IMR-90 (cell line): ENCODE measurements around the gene AKT3. TPM values are rescaled to one million over a fixed set of nuclear protein-coding genes. Genes with fewer than 3 reads are reported as not detected.

Experiments used
- ATAC-seq: fragments of 200-7000 bp; cut with Tn5 transposase; 2 replicates; pipeline ENCODE4 v1.9.1; 2020; ENCODE audit warnings: low read depth, mild to moderate bottlenecking, moderate library complexity
- BruUV-seq: library from RNA; stranded (reverse); fragments of 400-500 nt; replicated peaks from 2 replicates; lab custom pipeline; 2021; lab: Mats Ljungman, UMichigan
- CTCF ChIA-PET: fragments of 300-600 bp; formaldehyde crosslinking; extraction: SDS; loops from one replicate; lab custom pipeline; 2021; ENCODE audit warnings: antibody characterized with exemption; lab: Yijun Ruan, JAX
- POLR2A ChIA-PET: fragments of 300-600 bp; sonication (Branson Sonifier 250); formaldehyde crosslinking; loops from one replicate; lab custom pipeline; 2022; ENCODE audit warnings: antibody characterized with exemption; ENCODE audit not compliant: unreplicated experiment; lab: Charles Lee
- DNase-seq: peaks from one replicate; pipeline ENCODE4 v3.0.0; 2013
- H2AFZ ChIP-seq: replicated peaks from 2 replicates; pipeline ENCODE3; 2013; ENCODE audit warnings: low read length, mild to moderate bottlenecking; ENCODE audit not compliant: poor library complexity
- H2AK5ac ChIP-seq: 2 replicates; pipeline ENCODE4 v1.6.1; 2013; ENCODE audit warnings: low read depth, low read length, inconsistent platforms
- H2AK9ac ChIP-seq: replicated peaks from 2 replicates; pipeline ENCODE3; 2013; ENCODE audit warnings: mild to moderate bottlenecking, low read depth, low read length, moderate library complexity; ENCODE audit not compliant: poor library complexity
- H2BK120ac ChIP-seq: 2 replicates; pipeline ENCODE4 v1.6.1; 2013; ENCODE audit warnings: low read depth, low read length, inconsistent platforms
- H2BK15ac ChIP-seq: 3 replicates; pipeline ENCODE4 v1.6.1; 2013; ENCODE audit warnings: low read depth, low read length, inconsistent platforms
- H2BK20ac ChIP-seq: 2 replicates; pipeline ENCODE4 v1.6.1; 2013; ENCODE audit warnings: low read depth, mild to moderate bottlenecking, inconsistent platforms, low read length, moderate library complexity
- H2BK5ac ChIP-seq: 2 replicates; pipeline ENCODE4 v1.6.1; 2013; ENCODE audit warnings: mild to moderate bottlenecking, low read depth, low read length, inconsistent platforms; ENCODE audit not compliant: poor library complexity, severe bottlenecking
- H3K14ac ChIP-seq: replicated peaks from 2 replicates; pipeline ENCODE4 v1.6.1; 2013; ENCODE audit warnings: low read depth, low read length, inconsistent platforms
- H3K18ac ChIP-seq: 2 replicates; pipeline ENCODE4 v1.6.1; 2013; ENCODE audit warnings: low read depth, low read length, control low read depth
- H3K23ac ChIP-seq: 2 replicates; pipeline ENCODE4 v1.6.1; 2013; ENCODE audit warnings: low read depth, low read length, inconsistent platforms
- H3K27ac ChIP-seq: 2 replicates; pipeline ENCODE4 v1.5.1; 2013; ENCODE audit warnings: mild to moderate bottlenecking, control low read depth, low read length; ENCODE audit not compliant: insufficient read depth
- H3K27me3 ChIP-seq: 2 replicates; pipeline ENCODE4 v1.6.1; 2013; ENCODE audit warnings: low read length; ENCODE audit not compliant: control insufficient read depth, insufficient read depth
- H3K36me3 ChIP-seq: 2 replicates; pipeline ENCODE4 v1.6.1; 2013; ENCODE audit warnings: low read length, mixed read lengths; ENCODE audit not compliant: control insufficient read depth, insufficient read depth
- H3K4ac ChIP-seq: 2 replicates; pipeline ENCODE4 v1.6.1; 2013; ENCODE audit warnings: low read depth, low read length, inconsistent platforms
- H3K4me1 ChIP-seq: 2 replicates; pipeline ENCODE4 v1.6.1; 2013; ENCODE audit warnings: low read length, mixed read lengths; ENCODE audit not compliant: control insufficient read depth, insufficient read depth
- H3K4me2 ChIP-seq: 2 replicates; pipeline ENCODE4 v1.6.1; 2013; ENCODE audit warnings: low read depth, mild to moderate bottlenecking, control low read depth, low read length, moderate library complexity
- H3K4me3 ChIP-seq: 2 replicates; pipeline ENCODE4 v1.5.1; 2013; ENCODE audit warnings: low read depth, mild to moderate bottlenecking, control low read depth, low read length, moderate library complexity; ENCODE audit not compliant: insufficient read depth
- H3K56ac ChIP-seq: 2 replicates; pipeline ENCODE4 v1.6.1; 2013; ENCODE audit warnings: low read length, inconsistent platforms; ENCODE audit not compliant: insufficient read depth; ENCODE audit errors: extremely low read depth
- H3K79me1 ChIP-seq, 2 experiments: 2 replicates each; pipeline ENCODE4 v1.6.1; 2013; ENCODE audit warnings: low read length in 2 of 2, inconsistent platforms in 1 of 2, low read depth in 1 of 2
- H3K9ac ChIP-seq: 2 replicates; pipeline ENCODE4 v1.6.1; 2013; ENCODE audit warnings: low read depth, low read length, control low read depth
- H3K9me1 ChIP-seq: 2 replicates; pipeline ENCODE4 v1.6.1; 2013; ENCODE audit warnings: low read length, inconsistent platforms; ENCODE audit not compliant: insufficient read depth
- H3K9me3 ChIP-seq: 2 replicates; pipeline ENCODE4 v1.6.1; 2013; ENCODE audit warnings: low read length; ENCODE audit not compliant: control insufficient read depth, insufficient read depth
- H4K20me1 ChIP-seq: 2 replicates; pipeline ENCODE4 v1.6.1; 2013; ENCODE audit warnings: low read length, inconsistent platforms; ENCODE audit not compliant: insufficient read depth
- H4K5ac ChIP-seq: 2 replicates; pipeline ENCODE4 v1.6.1; 2013; ENCODE audit warnings: mild to moderate bottlenecking, low read depth, low read length, control low read depth
- H4K8ac ChIP-seq, 2 experiments: 2 replicates each; pipeline ENCODE4 v1.6.1; 2013; ENCODE audit warnings: low read depth in 2 of 2, low read length in 2 of 2, control low read depth in 1 of 2, inconsistent platforms in 1 of 2
- H4K91ac ChIP-seq: 2 replicates; pipeline ENCODE4 v1.6.1; 2013; ENCODE audit warnings: low read depth, low read length, inconsistent platforms; ENCODE audit not compliant: insufficient read depth
- CEBPB ChIP-seq: IDR thresholded peaks from 2 replicates; pipeline ENCODE4 v1.6.1; 2012; ENCODE audit warnings: low read depth, low read length, improper control_type of control experiment
- CHD1 ChIP-seq: IDR thresholded peaks from 2 replicates; pipeline ENCODE4 v1.6.1; 2012; ENCODE audit warnings: low read depth, low read length, improper control_type of control experiment
- CTCF ChIP-seq: conservative IDR thresholded peaks from 2 replicates; pipeline ENCODE4 v1.5.1; 2012; ENCODE audit warnings: mild to moderate bottlenecking, low read depth, low read length, improper control_type of control experiment
- FOS ChIP-seq: fragments of 150-350 bp; IDR thresholded peaks from 2 replicates; pipeline ENCODE4 v1.6.1; 2016; ENCODE audit warnings: low read depth, low read length
- MAFK ChIP-seq: IDR thresholded peaks from 2 replicates; pipeline ENCODE4 v1.6.1; 2012; ENCODE audit warnings: low read depth, low read length, improper control_type of control experiment
- MAZ ChIP-seq: IDR thresholded peaks from 2 replicates; pipeline ENCODE4 v1.6.1; 2012; ENCODE audit warnings: low read depth, mild to moderate bottlenecking, low read length, improper control_type of control experiment, moderate library complexity, borderline replicate concordance
- NFE2L2 ChIP-seq: fragments of 150-350 bp; IDR thresholded peaks from 2 replicates; pipeline ENCODE4 v1.6.1; 2016; ENCODE audit warnings: low read depth, mild to moderate bottlenecking, low read length
- POLR2A ChIP-seq: IDR thresholded peaks from 2 replicates; pipeline ENCODE4 v1.6.1; 2012; ENCODE audit warnings: mild to moderate bottlenecking, low read depth, low read length
- RAD21 ChIP-seq: IDR thresholded peaks from 2 replicates; pipeline ENCODE4 v1.6.1; 2012; ENCODE audit warnings: low read length, improper control_type of control experiment
- RFX5 ChIP-seq: IDR thresholded peaks from 2 replicates; pipeline ENCODE4 v1.8.0; 2012; ENCODE audit warnings: low read depth, mild to moderate bottlenecking, low read length, moderate library complexity
- SMC3 ChIP-seq: fragments of 150-350 bp; IDR thresholded peaks from 2 replicates; pipeline ENCODE4 v1.6.1; 2016; ENCODE audit warnings: low read depth, mild to moderate bottlenecking, antibody characterized with exemption, low read length, moderate library complexity
- WGBS, 2 experiments: methylation state at CpG; one replicate each; pipeline versions ENCODE4 v1.1.5 to v1.1.7; 2013; ENCODE audit warnings: missing lambda C conversion rate in 2 of 2; ENCODE audit not compliant: insufficient read length in 1 of 2; ENCODE audit errors: extremely low coverage in 2 of 2; 5-methylcytosine and 5-hydroxymethylcytosine counted together
- dilution Hi-C: fragments of 300-500 bp; cut with HindIII; formaldehyde crosslinking; loops from one replicate; pipeline ENCODE4 v1.14.3; 2018; ENCODE audit warnings: low sequenced_read_pairs; ENCODE audit not compliant: unreplicated experiment
- in situ Hi-C: fragments of 300-500 bp; cut with MboI; formaldehyde crosslinking; loops from 3 replicates; pipeline ENCODE4 v1.14.3; 2019; ENCODE audit warnings: low sequenced_read_pairs, inconsistent platforms, mixed read lengths
- intact Hi-C: fragments of 100-400 bp; cut with micrococcal nuclease; formaldehyde crosslinking; loops from 2 replicates; pipeline ENCODE4 v1.10.0; 2022
- polyA plus RNA-seq, 3 experiments: library from polyadenylated mRNA; depleted of rRNA; stranded (reverse); fragments of >200 nt; gene quantifications; 2 replicates each; pipeline ENCODE4 v1.2.3, GENCODE V29; 2012; ENCODE audit warnings: low replicate concordance in 1 of 3
- total RNA-seq: library from RNA; depleted of rRNA; stranded (reverse); fragments of >200 nt; gene quantifications from 2 replicates; pipeline ENCODE4 v1.2.3, GENCODE V29; 2012
- TF ChIP-seq, protein P1 (sequence below): fragments of 150-350 bp; IDR thresholded peaks from 2 replicates; pipeline ENCODE4 v1.6.1; 2016; ENCODE audit warnings: low read depth, mild to moderate bottlenecking, low read length, moderate library complexity, borderline replicate concordance
- TF ChIP-seq, protein P2 (sequence below): fragments of 150-350 bp; IDR thresholded peaks from 2 replicates; pipeline ENCODE4 v1.6.1; 2017; ENCODE audit warnings: mild to moderate bottlenecking, antibody characterized with exemption, low read length, low read depth

The AKT3 gene
- total and polyA plus RNA-seq, 2 of the 4 experiments (the other 2 are of a cell fraction): 15.2 to 19.4 TPM

- no peak overlapping the region for H2AK5ac ChIP-seq
- no peak overlapping the region for H3K9ac ChIP-seq
- in situ Hi-C loops (no loop called here), dilution Hi-C loops (no loop called here), intact Hi-C loops (no loop called here)
- H3K9me3 ChIP-seq: no peaks in the 10 kb centered on the region
- H3K27me3 ChIP-seq: no peaks in the 10 kb centered on the region
- H3K4ac ChIP-seq: no peak overlapping the region
- no peak overlapping the region for H4K91ac ChIP-seq
- no peak overlapping the region for H3K18ac ChIP-seq
- no peak overlapping the region for H4K8ac ChIP-seq
- no TSS peak for BruUV-seq
- no peak overlapping the region for H3K23ac ChIP-seq
- no peak overlapping the region for H2AFZ ChIP-seq
- H2BK15ac ChIP-seq: no peak overlapping the region
- H3K9me1 ChIP-seq: peaks cover 7% of the 10 kb centered on the region; the same call in 1 of the 2 replicates
- no peak overlapping the region for H3K4me3 ChIP-seq
- no peak overlapping the region for H2BK5ac ChIP-seq
- ATAC-seq (no peak), DNase-seq (no peak)
- H3K14ac ChIP-seq: no peak overlapping the region
- TF ChIP-seq RAD21 (no peak), MAZ (no peak), CTCF (no peak), MAFK (no peak), FOS (no peak), POLR2A (no peak), NFE2L2 (no peak), SMC3 (no peak), CHD1 (no peak), CEBPB (no peak), RFX5 (no peak)
- TF ChIP-seq, protein P1, sequence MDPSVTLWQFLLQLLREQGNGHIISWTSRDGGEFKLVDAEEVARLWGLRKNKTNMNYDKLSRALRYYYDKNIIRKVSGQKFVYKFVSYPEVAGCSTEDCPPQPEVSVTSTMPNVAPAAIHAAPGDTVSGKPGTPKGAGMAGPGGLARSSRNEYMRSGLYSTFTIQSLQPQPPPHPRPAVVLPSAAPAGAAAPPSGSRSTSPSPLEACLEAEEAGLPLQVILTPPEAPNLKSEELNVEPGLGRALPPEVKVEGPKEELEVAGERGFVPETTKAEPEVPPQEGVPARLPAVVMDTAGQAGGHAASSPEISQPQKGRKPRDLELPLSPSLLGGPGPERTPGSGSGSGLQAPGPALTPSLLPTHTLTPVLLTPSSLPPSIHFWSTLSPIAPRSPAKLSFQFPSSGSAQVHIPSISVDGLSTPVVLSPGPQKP: no peak
- TF ChIP-seq, protein P2, sequence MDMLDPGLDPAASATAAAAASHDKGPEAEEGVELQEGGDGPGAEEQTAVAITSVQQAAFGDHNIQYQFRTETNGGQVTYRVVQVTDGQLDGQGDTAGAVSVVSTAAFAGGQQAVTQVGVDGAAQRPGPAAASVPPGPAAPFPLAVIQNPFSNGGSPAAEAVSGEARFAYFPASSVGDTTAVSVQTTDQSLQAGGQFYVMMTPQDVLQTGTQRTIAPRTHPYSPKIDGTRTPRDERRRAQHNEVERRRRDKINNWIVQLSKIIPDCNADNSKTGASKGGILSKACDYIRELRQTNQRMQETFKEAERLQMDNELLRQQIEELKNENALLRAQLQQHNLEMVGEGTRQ: no peak
- H2BK120ac ChIP-seq: no peak overlapping the region
- no peak overlapping the region for H3K4me2 ChIP-seq
- no peak overlapping the region for H2AK9ac ChIP-seq
- no peaks in the 10 kb centered on the region for H4K20me1 ChIP-seq
- H3K27ac ChIP-seq: no peak overlapping the region
- H3K36me3 ChIP-seq: peaks cover 2% of the 10 kb centered on the region; the same call in 1 of the 2 replicates
- no peaks in the 10 kb centered on the region for H3K79me1 ChIP-seq
- WGBS, 2 experiments: 100% methylated on average over 2 of the region's 5 CpGs; no CpG with 5 or more reads in 1 of the 2 experiments
- H4K5ac ChIP-seq: no peak overlapping the region
- ChIA-PET CTCF (no interaction called here), POLR2A (no interaction called here)
- no peak overlapping the region for H2BK20ac ChIP-seq
- peaks cover 2% of the 10 kb centered on the region for H3K4me1 ChIP-seq
- no peak overlapping the region for H3K56ac ChIP-seq
Observed at GRCh38 chr1:243465738-243466137, 384.3 kb downstream of the AKT3 start.
